DOHH2 (cell line): ENCODE results near the gene DNAJB14.

Experiments
- EZH2phosphoT487 ChIP-seq: fragments of 200-600 bp; sonication (generic); IDR thresholded peaks from 2 replicates; pipeline ENCODE4 v1.6.1; 2017; ENCODE audit warnings: borderline replicate concordance, mild to moderate bottlenecking, antibody characterized with exemption, low read length, moderate library complexity, mixed read lengths
- TF ChIP-seq, protein P1 (sequence below): fragments of 200-600 bp; sonication (generic); IDR thresholded peaks from one replicate; pipeline ENCODE4 v1.5.1; 2014; ENCODE audit warnings: antibody characterized with exemption, mild to moderate bottlenecking, low read depth, low read length; ENCODE audit not compliant: poor library complexity, severe bottlenecking

GRCh38 chr4:99947608-99948007 lies 1.2 kb upstream of the DNAJB14 start:
- TF ChIP-seq, protein P1, sequence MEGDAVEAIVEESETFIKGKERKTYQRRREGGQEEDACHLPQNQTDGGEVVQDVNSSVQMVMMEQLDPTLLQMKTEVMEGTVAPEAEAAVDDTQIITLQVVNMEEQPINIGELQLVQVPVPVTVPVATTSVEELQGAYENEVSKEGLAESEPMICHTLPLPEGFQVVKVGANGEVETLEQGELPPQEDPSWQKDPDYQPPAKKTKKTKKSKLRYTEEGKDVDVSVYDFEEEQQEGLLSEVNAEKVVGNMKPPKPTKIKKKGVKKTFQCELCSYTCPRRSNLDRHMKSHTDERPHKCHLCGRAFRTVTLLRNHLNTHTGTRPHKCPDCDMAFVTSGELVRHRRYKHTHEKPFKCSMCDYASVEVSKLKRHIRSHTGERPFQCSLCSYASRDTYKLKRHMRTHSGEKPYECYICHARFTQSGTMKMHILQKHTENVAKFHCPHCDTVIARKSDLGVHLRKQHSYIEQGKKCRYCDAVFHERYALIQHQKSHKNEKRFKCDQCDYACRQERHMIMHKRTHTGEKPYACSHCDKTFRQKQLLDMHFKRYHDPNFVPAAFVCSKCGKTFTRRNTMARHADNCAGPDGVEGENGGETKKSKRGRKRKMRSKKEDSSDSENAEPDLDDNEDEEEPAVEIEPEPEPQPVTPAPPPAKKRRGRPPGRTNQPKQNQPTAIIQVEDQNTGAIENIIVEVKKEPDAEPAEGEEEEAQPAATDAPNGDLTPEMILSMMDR, result no peak
- TF ChIP-seq EZH2phosphoT487, result no peak
